ENCODE measurements around the gene DAPK2. TPM values are rescaled to one million over a fixed set of nuclear protein-coding genes. Genes with fewer than 3 reads are reported as not detected.

Gene DAPK2
- total and polyA plus RNA-seq, 7 donors: 3.7 to 65.6 (median 44.3) TPM

GRCh38 chr15:63895787-63896218 is 150.5 kb downstream of the DAPK2 start:
- peak overlapping the region; percentile 88 for H3K27ac ChIP-seq
- H3K4me1 ChIP-seq: peaks cover 68% of the 10 kb centered on the region
- WGBS, 3 donors: 60 to 86% (median 85%) methylated on average over 8 of the region's 8 CpGs
- H3K4me3 ChIP-seq: no peak overlapping the region
- H3K9me3 ChIP-seq: no peaks in the 10 kb centered on the region
- TF ChIP-seq, protein P1, sequence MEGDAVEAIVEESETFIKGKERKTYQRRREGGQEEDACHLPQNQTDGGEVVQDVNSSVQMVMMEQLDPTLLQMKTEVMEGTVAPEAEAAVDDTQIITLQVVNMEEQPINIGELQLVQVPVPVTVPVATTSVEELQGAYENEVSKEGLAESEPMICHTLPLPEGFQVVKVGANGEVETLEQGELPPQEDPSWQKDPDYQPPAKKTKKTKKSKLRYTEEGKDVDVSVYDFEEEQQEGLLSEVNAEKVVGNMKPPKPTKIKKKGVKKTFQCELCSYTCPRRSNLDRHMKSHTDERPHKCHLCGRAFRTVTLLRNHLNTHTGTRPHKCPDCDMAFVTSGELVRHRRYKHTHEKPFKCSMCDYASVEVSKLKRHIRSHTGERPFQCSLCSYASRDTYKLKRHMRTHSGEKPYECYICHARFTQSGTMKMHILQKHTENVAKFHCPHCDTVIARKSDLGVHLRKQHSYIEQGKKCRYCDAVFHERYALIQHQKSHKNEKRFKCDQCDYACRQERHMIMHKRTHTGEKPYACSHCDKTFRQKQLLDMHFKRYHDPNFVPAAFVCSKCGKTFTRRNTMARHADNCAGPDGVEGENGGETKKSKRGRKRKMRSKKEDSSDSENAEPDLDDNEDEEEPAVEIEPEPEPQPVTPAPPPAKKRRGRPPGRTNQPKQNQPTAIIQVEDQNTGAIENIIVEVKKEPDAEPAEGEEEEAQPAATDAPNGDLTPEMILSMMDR (IDR thresholded peaks at IDR 0.05): no peak
- H3K27me3 ChIP-seq (ENCODE audit: insufficient read depth in 3 of 3, low read length in 2 of 3): no peaks in the 10 kb centered on the region
- DNase-seq (no peak), ATAC-seq (no peak)
- no peaks in the 10 kb centered on the region for H3K36me3 ChIP-seq (ENCODE audit: insufficient read depth in 1 of 2, low read depth in 1 of 2)
- intact Hi-C loops (cut with DNase I): no loop called here

GRCh38 chr15:63895194-63895593 is 151.1 kb downstream of the DAPK2 start:
- Histone ChIP-seq H3K4me3 (no peak overlapping the region), H3K9me3 (no peaks in the 10 kb centered on the region), H3K4me1 (peaks cover 63% of the 10 kb centered on the region), H3K27ac (peak overlapping the region; percentile 88), H3K27me3 (ENCODE audit: insufficient read depth in 3 of 3, low read length in 2 of 3) (no peaks in the 10 kb centered on the region), H3K36me3 (ENCODE audit: insufficient read depth in 1 of 2, low read depth in 1 of 2) (no peaks in the 10 kb centered on the region)
- intact Hi-C loops (cut with DNase I): no loop called here
- WGBS, 3 donors: 78 to 93% (median 83%) methylated on average over 6 of the region's 6 CpGs
- ATAC-seq: no peak
- no peak for DNase-seq
- TF ChIP-seq, protein P1 (IDR thresholded peaks at IDR 0.05): no peak

GRCh38 chr15:63894662-63894949 is 151.7 kb downstream of the DAPK2 start:
- peak overlapping the region; percentile 88 for H3K27ac ChIP-seq
- TF ChIP-seq, protein P1 (IDR thresholded peaks at IDR 0.05): no peak
- peaks cover 63% of the 10 kb centered on the region for H3K4me1 ChIP-seq
- peak in 1 of 4 donors; percentile 1 for ATAC-seq
- DNase-seq: no peak
- intact Hi-C loops (cut with DNase I): loop anchor here (5.0 kb wide), 3 partner anchors 62 to 153 kb away; partner anchors contain the start of genes HERC1 (in 2 of the 2) and DAPK2 (in 1 of the 2)
- H3K4me3 ChIP-seq: no peak overlapping the region
- H3K27me3 ChIP-seq (ENCODE audit: insufficient read depth in 3 of 3, low read length in 2 of 3): no peaks in the 10 kb centered on the region
- no peaks in the 10 kb centered on the region for H3K9me3 ChIP-seq
- 53 to 62% (median 59%) methylated on average over 6 of the region's 6 CpGs for WGBS, 3 donors
- no peaks in the 10 kb centered on the region for H3K36me3 ChIP-seq (ENCODE audit: insufficient read depth in 1 of 2, low read depth in 1 of 2)

GRCh38 chr15:63893866-63894661 is 152.2 kb downstream of the DAPK2 start:
- Histone ChIP-seq H3K9me3 (no peaks in the 10 kb centered on the region), H3K27me3 (ENCODE audit: insufficient read depth in 3 of 3, low read length in 2 of 3) (no peaks in the 10 kb centered on the region), H3K36me3 (ENCODE audit: insufficient read depth in 1 of 2, low read depth in 1 of 2) (no peaks in the 10 kb centered on the region), H3K27ac (peak overlapping the region; percentile 88), H3K4me1 (peaks cover 63% of the 10 kb centered on the region), H3K4me3 (no peak overlapping the region)
- TF ChIP-seq, protein P1 (IDR thresholded peaks at IDR 0.05): no peak
- DNase-seq (peak; percentile 71 to 92), ATAC-seq (peak; percentile 80 to 85 (median 84))
- intact Hi-C loops (cut with DNase I): loop anchor here (5.0 kb wide), 3 partner anchors 62 to 153 kb away; partner anchors contain the start of genes HERC1 (in 2 of the 2) and DAPK2 (in 1 of the 2)
- WGBS, 3 donors: 45 to 49% (median 45%) methylated on average over 12 of the region's 12 CpGs
